ENCODE measurements around the gene CCNY. TPM values are rescaled to one million over a fixed set of nuclear protein-coding genes. Genes with fewer than 3 reads are reported as not detected.

Gene CCNY
- total RNA-seq, 2 donors from 2014 or later, result 40.1 to 84.6 TPM

- H3K27ac ChIP-seq, result no peak overlapping the region
Measured at GRCh38 chr10:35334297-35334696, 2.0 kb upstream of the CCNY start.

GRCh38 chr10:35335133-35336083, 901 bp upstream of the CCNY start:
- Histone ChIP-seq H3K4me1 (ENCODE audit: control insufficient read depth in 1 of 2, low read depth in 2 of 2) (peaks cover 40 to 54% of the 10 kb centered on the region in 2 donors), H3K9me3 (no peaks in the 10 kb centered on the region)
- ATAC-seq (ENCODE audit: insufficient number of reproducible peaks, low FRiP score, low read depth), result no peak

More at GRCh38 chr10:35334297-35334696, 2.0 kb upstream of the CCNY start:
- ATAC-seq (ENCODE audit: insufficient number of reproducible peaks, low FRiP score, low read depth), result no peak
- no peak for DNase-seq (ENCODE audit: low spot score)
- TF ChIP-seq CTCF (IDR thresholded peaks at IDR 0.05), result no peak
- no peaks in the 10 kb centered on the region for H3K36me3 ChIP-seq
- peak overlapping the region; percentile 99 for H3K4me3 ChIP-seq
- peaks cover 35 to 43% of the 10 kb centered on the region in 2 donors for H3K4me1 ChIP-seq (ENCODE audit: control insufficient read depth in 1 of 2, low read depth in 2 of 2)
- H3K27me3 ChIP-seq (replicated peaks; ENCODE audit: insufficient read depth), result no peaks in the 10 kb centered on the region
- no peaks in the 10 kb centered on the region for H3K9me3 ChIP-seq

GRCh38 chr10:35336921-35337823, 863 bp downstream of the CCNY start:
- no peak for DNase-seq (ENCODE audit: low spot score)
- H3K36me3 ChIP-seq, result no peaks in the 10 kb centered on the region
- ATAC-seq (ENCODE audit: insufficient number of reproducible peaks, low FRiP score, low read depth), result no peak
- peak overlapping the region; percentile 78 for H3K4me3 ChIP-seq
- H3K27me3 ChIP-seq (replicated peaks; ENCODE audit: insufficient read depth), result no peaks in the 10 kb centered on the region
- peak; percentile 14 for TF ChIP-seq CTCF (IDR thresholded peaks at IDR 0.05)
- H3K9me3 ChIP-seq, result no peaks in the 10 kb centered on the region
- peak overlapping the region; percentile 19 to 20 for H3K27ac ChIP-seq
- H3K4me1 ChIP-seq (ENCODE audit: control insufficient read depth in 1 of 2, low read depth in 2 of 2), result peaks cover 51 to 64% of the 10 kb centered on the region in 2 donors

More at GRCh38 chr10:35335133-35336083, 901 bp upstream of the CCNY start:
- Histone ChIP-seq H3K36me3 (no peaks in the 10 kb centered on the region), H3K4me3 (peak overlapping the region; percentile 99), H3K27me3 (replicated peaks; ENCODE audit: insufficient read depth) (no peaks in the 10 kb centered on the region), H3K27ac (peak overlapping the region; percentile 80 to 81)
- DNase-seq (ENCODE audit: low spot score), result no peak
- TF ChIP-seq CTCF (IDR thresholded peaks at IDR 0.05), result no peak

GRCh38 chr10:35339942-35340341, 3.6 kb downstream of the CCNY start:
- DNase-seq (ENCODE audit: low spot score) (no peak), ATAC-seq (ENCODE audit: insufficient number of reproducible peaks, low FRiP score, low read depth) (no peak)
- Histone ChIP-seq H3K27ac (no peak overlapping the region), H3K9me3 (no peaks in the 10 kb centered on the region), H3K4me1 (ENCODE audit: control insufficient read depth in 1 of 2, low read depth in 2 of 2) (peaks cover 32 to 49% of the 10 kb centered on the region in 2 donors), H3K4me3 (no peak overlapping the region), H3K36me3 (no peaks in the 10 kb centered on the region), H3K27me3 (replicated peaks; ENCODE audit: insufficient read depth) (no peaks in the 10 kb centered on the region)
- no peak for TF ChIP-seq CTCF (IDR thresholded peaks at IDR 0.05)

- Histone ChIP-seq H3K4me3 (no peak overlapping the region), H3K27ac (no peak overlapping the region), H3K9me3 (no peaks in the 10 kb centered on the region), H3K27me3 (replicated peaks; ENCODE audit: insufficient read depth) (no peaks in the 10 kb centered on the region), H3K4me1 (ENCODE audit: control insufficient read depth in 1 of 2, low read depth in 2 of 2) (peaks cover 27 to 48% of the 10 kb centered on the region in 2 donors), H3K36me3 (no peaks in the 10 kb centered on the region)
- no peak for DNase-seq (ENCODE audit: low spot score)
- ATAC-seq (ENCODE audit: insufficient number of reproducible peaks, low FRiP score, low read depth), result no peak
- TF ChIP-seq CTCF (IDR thresholded peaks at IDR 0.05), result no peak
Measured at GRCh38 chr10:35340975-35341374, 4.7 kb downstream of the CCNY start.
